ENCODE data around the gene SEZ6.
"Not testable (repeated sequence)": the region's sequence is repeated elsewhere in the genome, so short reads cannot be mapped to it uniquely, and the experiment has no call there.

The SEZ6 gene

DNA sequence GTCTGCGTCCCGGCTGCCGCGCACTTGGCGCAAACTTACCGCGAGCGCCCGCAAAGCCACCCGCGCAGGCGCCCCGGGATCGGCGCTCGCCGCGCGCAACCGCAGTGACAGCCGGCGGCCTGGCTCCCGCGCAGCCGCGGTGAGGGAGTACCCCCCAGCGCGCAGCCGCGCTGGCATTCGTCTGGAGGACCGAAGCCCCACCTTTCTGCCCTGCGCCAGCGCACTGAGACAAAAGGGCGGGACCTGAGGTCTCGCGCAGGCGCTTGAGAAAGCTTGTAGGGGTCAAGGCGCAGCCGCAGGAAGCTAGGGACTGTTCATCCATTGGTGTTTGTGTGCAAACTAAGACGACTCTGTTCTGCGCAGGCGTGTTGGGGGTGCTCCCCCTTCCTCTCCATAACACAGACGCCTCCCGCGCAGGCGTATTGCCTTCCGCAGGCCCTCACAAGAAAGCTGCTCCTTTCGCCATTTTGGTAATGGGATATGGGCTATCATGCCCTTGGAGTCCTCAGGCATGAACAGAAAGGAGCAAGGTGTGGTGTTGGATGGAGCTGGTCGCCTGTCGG, 54.3 kb downstream of the SEZ6 start, which contains the start of gene PHF12:
TSS of gene PHF12 (minus strand) at position 91 of the 563 bp plus-strand sequence. CDS start 558 bp downstream, outside the sequence.
- DNase-seq: peak; percentile 99

- DNase-seq: no peak
Measured at GRCh38 chr17:28950752-28951427, 54.9 kb downstream of the SEZ6 start.

DNA sequence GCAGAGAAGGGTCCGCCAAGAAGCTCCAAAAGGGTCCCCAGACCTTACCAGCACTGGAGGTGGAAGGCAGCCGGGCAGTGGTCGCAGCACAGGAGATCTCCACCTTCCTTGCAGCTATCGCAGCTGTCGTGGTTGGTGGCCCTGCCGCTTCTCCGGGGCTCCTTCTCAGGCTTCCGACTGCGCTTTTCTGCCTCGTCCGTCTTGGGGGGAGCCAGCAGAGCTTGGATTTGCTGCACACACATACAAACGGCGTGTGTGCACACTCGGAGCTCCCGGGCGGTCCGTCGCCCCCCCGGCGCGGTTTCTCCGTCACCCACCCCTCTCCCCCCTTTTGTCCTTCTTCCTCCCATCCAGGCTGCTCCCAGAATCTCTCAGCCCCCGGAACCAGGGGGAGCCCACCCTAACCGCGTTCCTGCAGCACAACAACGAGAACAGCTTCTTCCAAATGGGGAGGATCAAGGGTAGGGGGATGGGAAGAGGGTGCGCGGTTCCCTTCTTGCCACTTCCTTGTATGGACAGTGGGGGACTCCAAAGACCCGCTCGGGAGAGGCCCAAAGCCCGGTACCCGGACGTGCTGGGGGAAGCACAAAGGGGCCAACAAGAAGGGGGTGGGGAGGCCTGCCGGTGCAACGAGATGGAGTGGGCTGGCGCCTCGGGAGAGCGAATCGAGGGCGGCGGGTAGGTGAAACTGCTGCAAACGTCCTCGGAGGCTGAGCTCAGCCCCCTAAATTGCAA, 55.6 kb downstream of the SEZ6 start:
- peak; percentile 71 to 73 for DNase-seq

DNA sequence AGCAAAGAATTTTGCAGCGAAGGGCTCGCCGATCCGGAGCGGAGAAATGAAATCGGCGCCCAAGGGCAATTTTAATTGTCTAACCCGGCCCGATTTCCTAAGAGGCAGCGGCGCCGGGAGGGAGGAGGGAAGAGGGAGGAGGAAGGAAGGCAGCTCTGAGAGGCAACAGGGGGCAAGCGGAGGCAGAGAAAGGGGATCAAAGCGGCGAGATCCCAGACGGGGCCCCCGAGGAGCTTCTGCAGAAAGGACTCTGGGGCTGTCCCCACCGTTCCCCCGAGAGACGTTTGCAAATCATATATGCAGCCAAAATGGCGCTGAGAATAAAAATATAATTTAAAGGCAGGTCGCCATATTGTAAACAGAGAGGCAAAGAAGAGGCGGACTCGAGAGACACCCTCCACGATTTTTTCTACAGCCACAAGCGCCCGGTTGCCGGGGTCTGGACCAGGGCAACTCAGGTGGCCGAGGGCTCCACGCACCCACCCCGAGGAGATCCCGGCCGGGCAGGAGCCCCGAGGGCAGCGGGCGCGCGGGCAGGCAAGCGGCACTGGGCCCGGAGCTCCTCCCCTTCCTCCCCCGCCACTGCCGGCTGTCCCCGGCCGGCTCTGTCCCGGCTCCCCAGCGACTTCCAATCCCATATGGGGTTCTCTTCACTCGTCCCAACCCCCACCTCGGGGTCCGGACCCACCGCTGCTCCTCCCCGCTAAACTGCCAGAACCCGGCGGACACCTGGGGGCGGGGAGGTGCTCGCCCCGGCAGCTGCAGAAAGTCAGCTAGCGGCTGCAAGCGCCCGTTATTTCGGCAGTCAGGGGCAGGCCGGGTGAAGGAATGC, 56.4 kb downstream of the SEZ6 start:
- DNase-seq: peak; percentile 81 to 82

GRCh38 chr17:28948873-28949184, 57.0 kb downstream of the SEZ6 start:
- DNase-seq: no peak

- DNase-seq: no peak
Measured at GRCh38 chr17:28948342-28948741, 57.5 kb downstream of the SEZ6 start.

- no peak for DNase-seq
Measured at GRCh38 chr17:28947639-28948038, 58.2 kb downstream of the SEZ6 start.

DNA sequence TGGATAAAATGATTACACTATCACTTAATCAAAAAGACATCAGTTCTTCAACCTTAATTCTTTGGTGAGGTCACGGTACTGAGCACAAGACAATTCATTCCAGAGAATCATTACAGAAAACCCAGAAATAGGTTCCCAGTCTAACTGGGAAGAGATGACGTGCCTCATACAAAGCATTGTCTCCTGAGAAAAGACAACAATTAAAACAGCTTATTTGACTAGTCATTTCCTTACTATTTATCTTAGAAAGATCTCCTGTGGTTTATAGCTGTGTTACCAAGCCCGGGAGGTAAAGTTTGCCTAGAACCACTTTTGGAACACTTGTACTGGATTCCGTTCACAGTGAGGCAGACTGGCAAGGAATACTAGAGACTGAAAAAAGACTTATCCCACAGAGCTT, 59.6 kb downstream of the SEZ6 start:
- DNase-seq: no peak

GRCh38 chr17:28944862-28945741, 60.7 kb downstream of the SEZ6 start:
- DNase-seq: no peak

DNA sequence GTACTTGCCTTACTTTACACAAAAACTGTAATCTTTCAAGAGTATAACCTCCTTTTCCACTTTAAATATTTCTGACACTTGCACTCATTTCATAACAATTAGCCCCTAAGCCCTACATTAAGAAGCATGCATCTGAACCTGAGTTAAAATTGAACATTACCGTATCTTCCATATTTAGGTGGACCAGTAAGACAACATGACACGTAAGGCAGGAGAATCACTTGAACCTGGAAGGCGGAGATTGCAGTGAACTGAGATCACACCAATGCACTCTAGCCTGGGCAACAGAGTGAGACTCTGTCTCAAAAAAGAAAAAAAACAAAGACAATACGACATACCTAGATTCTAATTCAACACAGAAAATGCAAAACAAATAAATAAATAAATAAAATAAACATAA, 61.5 kb downstream of the SEZ6 start:
- no peak for DNase-seq

GRCh38 chr17:28942925-28943324, 62.9 kb downstream of the SEZ6 start:
- DNase-seq: no peak

GRCh38 chr17:28941251-28941650, 64.6 kb downstream of the SEZ6 start:
- DNase-seq: no peak

GRCh38 chr17:28940675-28941074, 65.2 kb downstream of the SEZ6 start:
- DNase-seq: no peak

GRCh38 chr17:28940142-28940541, 65.7 kb downstream of the SEZ6 start:
- no peak for DNase-seq

- DNase-seq: no peak
Measured at GRCh38 chr17:28938552-28938951, 67.3 kb downstream of the SEZ6 start.

GRCh38 chr17:28937044-28937729, 68.6 kb downstream of the SEZ6 start:
- DNase-seq: no peak

DNA sequence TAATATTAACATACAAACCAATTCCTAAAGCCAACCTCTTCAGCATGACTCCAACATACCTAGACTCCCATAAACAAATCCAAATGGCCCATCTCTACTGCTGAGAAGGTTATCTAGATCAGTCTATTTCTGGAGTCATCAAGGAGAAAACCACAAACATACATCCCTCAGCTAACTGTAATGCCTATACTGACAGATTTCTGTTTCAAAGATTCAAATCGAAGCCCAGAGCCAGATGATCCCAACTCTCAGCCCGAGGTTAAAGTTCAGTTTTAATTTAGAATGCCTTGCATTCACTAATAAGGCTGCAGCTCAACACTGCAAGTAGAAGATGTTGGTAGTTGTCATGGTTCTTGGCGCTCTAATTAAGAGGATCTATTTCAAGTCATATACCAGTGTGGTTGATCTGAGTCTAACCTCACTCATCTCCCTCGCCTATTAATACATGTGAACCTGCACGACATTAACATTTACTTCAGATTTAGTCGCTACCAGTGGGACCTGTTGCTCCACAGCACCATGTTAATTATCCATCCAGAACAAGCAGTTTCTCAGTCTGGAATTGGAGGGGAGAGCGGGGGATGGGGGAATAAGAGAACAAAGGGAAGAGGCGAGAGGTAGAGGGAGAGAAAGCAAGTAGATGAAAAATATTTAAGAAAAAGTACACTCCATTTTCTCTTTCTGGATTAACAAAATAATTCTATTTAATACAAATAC, 69.9 kb downstream of the SEZ6 start:
- no peak for DNase-seq

GRCh38 chr17:28934508-28934907, 71.3 kb downstream of the SEZ6 start:
- DNase-seq: not testable (repeated sequence)

GRCh38 chr17:28929787-28930186, 76.0 kb downstream of the SEZ6 start:
- DNase-seq: no peak

DNA sequence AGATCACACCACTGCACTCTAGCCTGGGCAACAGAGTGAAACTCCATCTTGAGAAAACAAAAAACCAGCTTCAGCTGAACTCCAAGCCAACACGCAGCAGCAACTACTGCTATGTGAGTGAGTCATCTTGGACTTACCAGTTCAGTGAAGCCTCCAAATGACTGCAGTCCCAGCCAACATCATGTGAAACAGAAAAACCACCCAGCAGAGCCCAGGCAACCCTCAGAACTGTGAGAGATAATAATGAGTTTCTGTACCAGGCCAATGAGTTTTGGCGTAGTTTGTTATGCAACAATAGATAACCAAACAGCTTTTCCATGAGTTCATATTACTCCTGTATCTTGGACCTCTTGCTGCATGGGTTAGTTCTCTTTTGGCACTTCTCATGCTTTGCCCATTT, 77.8 kb downstream of the SEZ6 start:
- peak; percentile 36 to 51 for DNase-seq

GRCh38 chr17:28926786-28927185, 79.0 kb downstream of the SEZ6 start:
- DNase-seq: no peak

Measured in activated T-cell treated with anti-CD3 and anti-CD28 coated beads, Interleukin-2, amount 50 U/mL, for 48 hours (primary cell).